T-helper 2 cell treated with Interferon-gamma antibody and Interleukin-4, amounts not matched to agents 100 ng/mL and 5 ng/mL, for 36 hours (primary cell): Measurements from ENCODE around the gene CDC34. TPM values are rescaled to one million over a fixed set of nuclear protein-coding genes. Genes with fewer than 3 reads are reported as not detected.

Experiments
- intact Hi-C: fragments of 100-400 bp; cut with micrococcal nuclease; formaldehyde crosslinking; loops from one replicate; pipeline ENCODE4 v1.15.1; 2023
- total RNA-seq: library from RNA; stranded (reverse); gene quantifications from 2 replicates; pipeline ENCODE4 v1.2.3, GENCODE V29; 2022

Gene CDC34
- total RNA-seq, 1 donor from 2014 or later, result 43.5 TPM

DNA sequence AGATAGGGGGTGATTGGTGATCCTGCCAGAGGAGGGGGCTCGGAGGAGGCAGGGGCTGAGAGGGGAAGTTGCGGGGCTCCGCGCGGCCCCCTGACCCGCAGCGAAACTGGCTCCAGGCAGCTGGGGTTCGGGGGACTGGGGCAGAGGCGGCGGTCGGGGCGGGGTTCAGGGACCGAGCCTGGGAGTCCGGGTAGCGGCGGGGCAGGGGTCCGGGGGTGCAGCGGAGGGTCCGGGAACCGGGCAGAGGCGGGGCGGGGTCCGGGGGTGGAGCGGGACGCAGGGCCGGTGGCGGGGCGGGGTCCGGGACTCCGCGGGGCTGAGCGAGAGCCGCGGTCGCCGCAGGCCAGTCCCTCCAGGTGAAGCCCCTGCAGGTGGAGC lies 34.1 kb upstream of the CDC34 start:
- intact Hi-C loops, result no loop called here

DNA sequence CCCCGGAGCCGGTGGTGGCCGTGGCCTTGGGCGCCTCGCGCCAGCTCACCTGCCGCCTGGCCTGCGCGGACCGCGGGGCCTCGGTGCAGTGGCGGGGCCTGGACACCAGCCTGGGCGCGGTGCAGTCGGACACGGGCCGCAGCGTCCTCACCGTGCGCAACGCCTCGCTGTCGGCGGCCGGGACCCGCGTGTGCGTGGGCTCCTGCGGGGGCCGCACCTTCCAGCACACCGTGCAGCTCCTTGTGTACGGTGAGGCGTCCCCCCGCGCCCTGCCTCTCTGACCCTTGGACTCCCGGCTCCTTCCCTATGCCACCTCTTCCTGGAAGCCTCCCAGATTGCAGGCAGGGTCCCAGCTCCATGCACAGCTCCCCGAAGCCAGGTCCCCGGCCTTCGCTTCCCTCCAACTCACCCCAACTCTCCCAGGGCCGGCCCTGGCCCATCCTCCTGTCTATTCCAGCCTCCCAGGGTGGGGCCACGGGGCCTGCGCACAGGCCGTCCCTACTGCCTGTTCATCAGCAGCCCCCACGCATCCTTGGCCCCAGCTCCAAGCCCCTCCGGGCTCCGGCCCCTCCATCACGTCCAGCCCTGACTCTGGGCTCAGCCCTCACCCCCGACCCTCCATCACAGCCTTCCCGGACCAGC lies 33.6 kb upstream of the CDC34 start:
- intact Hi-C loops, result no loop called here

DNA sequence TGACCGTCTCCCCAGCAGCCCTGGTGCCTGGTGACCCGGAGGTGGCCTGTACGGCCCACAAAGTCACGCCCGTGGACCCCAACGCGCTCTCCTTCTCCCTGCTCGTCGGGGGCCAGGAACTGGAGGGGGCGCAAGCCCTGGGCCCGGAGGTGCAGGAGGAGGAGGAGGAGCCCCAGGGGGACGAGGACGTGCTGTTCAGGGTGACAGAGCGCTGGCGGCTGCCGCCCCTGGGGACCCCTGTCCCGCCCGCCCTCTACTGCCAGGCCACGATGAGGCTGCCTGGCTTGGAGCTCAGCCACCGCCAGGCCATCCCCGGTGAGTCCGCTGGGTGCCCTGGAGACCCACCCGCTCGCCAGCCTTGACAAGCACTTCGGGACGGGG lies 33.1 kb upstream of the CDC34 start:
- intact Hi-C loops, result no loop called here

DNA sequence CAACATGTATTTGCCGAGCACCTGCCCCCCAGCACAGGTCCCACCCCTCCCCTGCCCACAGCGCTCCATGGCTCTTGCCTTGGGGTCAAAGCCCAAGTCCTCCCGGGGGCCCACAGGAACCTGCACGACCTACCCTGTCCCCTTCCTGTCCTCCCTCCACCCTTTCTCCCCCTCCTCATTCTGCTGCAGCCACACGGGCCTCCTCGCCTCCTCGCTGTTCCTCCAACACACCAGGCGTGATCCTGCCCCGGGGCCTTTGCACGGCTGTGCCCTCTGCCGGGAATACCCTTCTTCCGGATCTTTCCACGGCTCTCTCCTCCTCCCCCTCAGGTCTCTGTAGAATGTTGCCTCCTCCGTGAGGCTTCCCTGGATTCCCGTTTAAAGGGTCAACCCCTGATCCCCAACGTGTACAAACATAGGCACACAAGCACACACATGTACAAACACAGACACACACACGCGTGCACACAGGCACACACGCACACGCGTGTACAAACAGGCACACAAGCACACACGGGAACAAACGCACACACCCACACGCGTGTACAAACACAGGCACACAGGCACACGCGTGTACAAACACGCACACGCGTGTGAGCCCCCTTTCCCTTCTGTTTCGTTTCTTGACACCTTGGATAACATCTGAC lies 32.5 kb upstream of the CDC34 start:
- intact Hi-C loops, result no loop called here

DNA sequence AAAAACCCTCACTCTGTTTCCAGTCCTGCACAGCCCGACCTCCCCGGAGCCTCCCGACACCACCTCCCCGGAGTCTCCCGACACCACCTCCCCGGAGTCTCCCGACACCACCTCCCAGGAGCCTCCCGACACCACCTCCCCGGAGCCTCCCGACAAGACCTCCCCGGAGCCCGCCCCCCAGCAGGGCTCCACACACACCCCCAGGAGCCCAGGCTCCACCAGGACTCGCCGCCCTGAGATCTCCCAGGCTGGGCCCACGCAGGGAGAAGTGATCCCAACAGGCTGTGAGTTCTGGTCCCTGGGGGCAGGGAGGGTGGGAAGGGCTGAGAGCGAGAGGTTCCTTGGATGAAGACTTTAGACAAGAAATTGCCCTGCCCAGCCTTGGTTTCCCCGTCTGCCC lies 29.9 kb upstream of the CDC34 start:
- intact Hi-C loops, result no loop called here

DNA sequence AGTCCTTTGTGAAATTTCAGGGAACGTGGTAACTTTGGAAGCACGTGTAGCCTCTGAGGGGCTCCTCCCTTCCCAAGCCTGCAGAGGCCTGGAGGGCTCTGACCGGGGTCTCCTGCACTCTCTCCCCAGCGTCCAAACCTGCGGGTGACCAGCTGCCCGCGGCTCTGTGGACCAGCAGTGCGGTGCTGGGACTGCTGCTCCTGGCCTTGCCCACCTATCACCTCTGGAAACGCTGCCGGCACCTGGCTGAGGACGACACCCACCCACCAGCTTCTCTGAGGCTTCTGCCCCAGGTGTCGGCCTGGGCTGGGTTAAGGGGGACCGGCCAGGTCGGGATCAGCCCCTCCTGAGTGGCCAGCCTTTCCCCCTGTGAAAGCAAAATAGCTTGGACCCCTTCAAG lies 26.9 kb upstream of the CDC34 start:
- intact Hi-C loops, result no loop called here

DNA sequence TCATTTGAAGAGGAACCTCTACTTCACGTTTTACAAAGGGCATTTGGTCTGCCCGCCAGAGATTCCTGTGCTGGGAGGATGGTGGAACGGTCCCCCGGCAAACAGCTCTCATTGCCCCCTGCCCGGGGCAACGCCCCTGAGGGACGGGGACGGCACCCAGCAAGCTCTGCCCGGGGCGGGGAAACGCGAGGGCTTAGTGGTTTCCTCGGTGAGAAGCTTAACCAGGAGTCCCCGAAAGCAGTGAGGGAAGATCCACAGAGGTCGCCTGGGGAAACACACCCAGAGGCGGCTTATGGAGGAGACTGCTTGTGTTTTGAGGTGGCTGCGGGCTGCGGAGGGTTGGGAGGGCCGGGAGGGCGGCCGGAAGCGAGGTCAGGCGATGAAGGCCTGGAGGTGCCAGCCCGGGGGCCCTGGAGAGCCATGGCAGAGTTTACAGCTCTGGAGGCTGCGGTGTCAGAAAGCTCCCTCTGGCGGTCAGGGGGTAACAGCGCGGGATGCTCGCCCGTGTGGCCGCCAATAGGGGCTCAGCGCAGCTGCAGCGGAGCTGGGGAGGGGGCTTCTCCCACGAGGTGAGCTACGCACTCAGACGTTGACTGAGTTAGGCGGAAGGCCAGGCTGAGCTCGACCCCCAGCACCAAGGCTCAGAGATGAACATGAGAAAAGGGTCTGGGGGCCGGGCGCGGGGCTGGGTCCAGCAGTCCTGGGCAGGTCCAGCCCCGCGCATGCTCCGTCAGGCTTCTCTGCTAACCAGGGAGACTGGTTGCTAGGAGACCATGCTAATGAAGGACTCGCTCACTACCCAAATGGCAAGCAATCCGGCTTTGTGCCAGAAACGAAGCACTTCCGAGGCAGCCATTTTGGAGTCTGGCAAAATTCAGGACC lies 24.9 kb upstream of the CDC34 start:
- intact Hi-C loops, result loop anchor here (1.0 to 2.0 kb wide), 3 partner anchors 17 to 162 kb away; partner anchors contain the start of genes MIER2 and POLRMT

DNA sequence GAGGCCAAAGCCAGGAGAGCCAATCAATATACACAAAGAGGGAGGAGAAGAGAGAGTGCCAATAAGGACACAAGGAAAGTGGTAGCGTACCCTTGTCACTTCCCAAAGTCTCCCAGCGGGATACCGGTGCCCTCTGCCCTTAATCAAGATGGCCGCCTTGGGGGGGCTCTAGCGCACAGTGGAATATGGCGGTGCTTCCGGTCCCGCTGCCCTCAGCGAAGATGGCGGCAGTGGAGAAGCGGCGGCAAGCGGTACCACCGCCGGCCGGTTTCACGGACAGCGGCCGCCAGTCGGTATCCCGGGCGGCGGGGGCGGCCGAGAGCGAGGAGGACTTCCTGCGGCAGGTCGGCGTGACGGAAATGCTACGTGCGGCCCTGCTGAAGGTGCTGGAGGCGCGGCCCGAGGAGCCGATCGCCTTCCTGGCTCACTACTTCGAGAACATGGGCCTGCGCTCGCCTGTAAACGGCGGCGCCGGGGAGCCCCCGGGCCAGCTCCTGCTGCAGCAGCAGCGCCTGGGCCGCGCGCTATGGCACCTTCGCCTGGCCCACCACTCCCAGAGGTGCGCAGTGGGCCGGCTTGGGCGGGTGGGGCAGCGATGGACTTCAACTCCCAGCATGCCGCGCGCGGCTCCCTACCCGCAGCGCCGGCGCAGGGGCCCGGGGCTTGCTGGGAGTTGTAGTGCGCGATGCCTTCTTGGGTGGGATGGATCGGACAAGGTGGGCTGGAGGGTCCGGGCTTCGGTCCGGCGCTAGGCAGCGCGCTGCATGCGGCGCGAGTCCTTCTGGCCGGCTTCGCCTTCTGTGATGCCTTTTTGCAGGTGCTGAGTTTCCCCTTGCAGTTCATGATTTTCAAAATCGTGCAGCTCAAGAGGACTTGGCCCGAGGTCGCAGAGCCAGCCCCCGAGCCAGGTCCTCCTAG lies 24.0 kb upstream of the CDC34 start, which contains the start of gene TPGS1:
TSS of gene TPGS1 (plus strand) at position 212 of the 918 bp plus-strand sequence. CDS start at position 222, 10 bp downstream.
- intact Hi-C loops, result loop anchor here (1.0 to 2.0 kb wide), 2 partner anchors 126 to 163 kb away; partner anchors contain the start of genes MIER2 and POLRMT

DNA sequence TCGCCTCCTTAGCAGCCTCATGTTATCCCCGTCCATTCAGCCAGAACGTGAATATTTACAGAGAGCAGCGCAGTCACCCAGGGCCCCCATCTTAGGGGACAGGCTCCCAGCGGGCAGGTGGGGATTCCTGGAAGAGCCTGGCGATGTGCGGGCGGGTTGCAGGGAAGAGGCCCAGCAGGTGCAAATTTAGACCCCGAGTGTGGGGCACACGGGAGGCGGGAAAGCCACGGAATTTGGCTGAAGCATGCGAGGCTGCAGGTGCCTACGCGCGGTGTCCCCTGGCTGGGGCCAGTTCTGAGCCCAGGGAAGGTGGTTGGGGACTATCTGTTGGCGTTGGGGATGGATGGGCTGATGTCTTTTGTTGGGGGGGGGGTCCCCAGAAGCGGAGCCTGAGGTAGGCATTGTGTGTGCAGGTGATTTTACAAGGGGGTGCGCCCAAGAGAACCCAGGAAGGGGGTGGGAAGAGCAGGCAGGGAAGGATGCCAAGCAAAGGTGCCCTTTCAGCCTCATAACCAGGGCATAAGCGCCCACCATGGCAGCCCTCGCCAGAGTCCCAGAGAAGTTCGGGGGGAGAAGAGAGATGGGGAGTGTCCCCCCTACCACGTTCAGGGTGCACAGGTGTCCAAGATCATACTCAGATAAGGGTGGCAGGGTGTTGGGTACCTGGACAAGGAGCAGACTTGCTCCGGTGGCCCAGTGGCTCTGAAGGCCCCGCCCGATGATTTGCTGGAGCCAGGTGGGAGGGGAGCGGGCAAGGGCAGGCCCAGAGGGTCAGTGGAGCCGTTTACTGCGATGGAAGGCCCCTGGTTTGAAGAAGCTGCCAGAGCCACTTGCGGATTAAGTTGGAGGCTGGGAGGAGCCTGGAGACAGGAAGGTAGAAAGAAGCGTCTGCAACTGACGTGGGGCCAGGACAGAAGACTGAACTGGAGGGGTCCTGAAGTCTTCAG lies 23.1 kb upstream of the CDC34 start:
- intact Hi-C loops, result no loop called here

DNA sequence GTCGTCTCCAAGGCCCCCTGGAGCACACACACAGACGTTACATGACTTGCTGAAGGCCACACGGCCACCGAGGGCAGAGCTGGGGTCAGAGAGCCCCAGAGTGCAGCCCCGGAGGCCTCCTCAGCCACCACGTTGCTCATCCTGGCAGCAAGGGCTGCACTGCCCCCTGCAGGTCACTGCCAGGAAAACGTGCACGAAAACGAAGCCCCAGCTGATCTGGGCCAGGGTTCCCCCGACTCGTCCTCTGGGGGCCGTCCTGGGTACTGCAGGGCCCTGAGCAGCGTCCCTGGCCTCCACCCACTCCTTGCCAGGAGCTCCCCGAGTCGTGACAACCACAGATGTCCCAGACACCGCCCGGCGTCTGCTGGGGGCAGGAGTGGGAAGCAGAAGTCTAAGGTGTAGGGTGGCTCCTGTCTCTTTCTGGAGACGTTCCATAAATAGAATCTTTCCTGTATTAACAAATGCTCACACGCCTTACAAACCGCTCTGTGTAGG lies 20.9 kb upstream of the CDC34 start:
- intact Hi-C loops, result loop anchor here (1.0 to 2.0 kb wide), 3 partner anchors 21 to 152 kb away; partner anchors contain the start of genes BSG, CDC34 and RNF126

DNA sequence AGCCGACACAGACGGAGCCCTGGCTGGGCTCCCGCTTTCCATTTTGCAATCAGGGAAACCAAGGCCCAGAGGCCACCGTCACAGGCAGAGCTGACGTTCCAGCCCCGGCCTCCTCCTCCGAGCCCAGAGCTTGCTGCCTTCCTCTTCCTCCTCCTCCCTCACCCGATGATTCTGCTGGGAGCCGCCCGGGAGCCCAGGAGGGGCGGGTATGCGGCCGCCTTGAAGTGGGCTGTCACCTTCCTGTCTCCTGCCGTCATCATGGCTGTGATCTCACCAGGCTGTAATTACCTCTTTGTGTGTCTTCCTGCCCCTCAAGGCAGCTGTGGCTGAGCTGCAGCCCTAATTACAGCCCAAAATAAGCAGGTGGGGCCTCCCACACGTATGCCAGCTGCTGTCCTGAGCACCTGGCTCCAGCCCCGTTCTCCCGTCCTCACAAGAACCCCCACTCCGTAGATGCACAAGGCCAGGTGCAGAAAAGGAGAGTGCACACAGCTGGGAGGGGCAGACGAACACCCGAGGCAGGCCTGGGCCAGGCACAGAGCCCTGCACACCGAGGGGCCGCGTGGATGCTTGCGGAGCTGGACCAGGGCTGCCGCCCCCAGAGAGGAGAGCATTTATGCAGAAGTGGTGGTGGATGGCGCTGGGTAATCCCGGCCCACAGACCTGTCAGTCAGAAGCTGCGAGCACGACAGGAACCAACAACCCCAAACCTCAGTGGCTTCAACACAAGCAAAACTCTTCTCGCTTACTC lies 20.3 kb upstream of the CDC34 start:
- intact Hi-C loops, result loop anchor here (1.0 to 2.0 kb wide), 3 partner anchors 20 to 152 kb away; partner anchors contain the start of genes BSG, CDC34 and RNF126

DNA sequence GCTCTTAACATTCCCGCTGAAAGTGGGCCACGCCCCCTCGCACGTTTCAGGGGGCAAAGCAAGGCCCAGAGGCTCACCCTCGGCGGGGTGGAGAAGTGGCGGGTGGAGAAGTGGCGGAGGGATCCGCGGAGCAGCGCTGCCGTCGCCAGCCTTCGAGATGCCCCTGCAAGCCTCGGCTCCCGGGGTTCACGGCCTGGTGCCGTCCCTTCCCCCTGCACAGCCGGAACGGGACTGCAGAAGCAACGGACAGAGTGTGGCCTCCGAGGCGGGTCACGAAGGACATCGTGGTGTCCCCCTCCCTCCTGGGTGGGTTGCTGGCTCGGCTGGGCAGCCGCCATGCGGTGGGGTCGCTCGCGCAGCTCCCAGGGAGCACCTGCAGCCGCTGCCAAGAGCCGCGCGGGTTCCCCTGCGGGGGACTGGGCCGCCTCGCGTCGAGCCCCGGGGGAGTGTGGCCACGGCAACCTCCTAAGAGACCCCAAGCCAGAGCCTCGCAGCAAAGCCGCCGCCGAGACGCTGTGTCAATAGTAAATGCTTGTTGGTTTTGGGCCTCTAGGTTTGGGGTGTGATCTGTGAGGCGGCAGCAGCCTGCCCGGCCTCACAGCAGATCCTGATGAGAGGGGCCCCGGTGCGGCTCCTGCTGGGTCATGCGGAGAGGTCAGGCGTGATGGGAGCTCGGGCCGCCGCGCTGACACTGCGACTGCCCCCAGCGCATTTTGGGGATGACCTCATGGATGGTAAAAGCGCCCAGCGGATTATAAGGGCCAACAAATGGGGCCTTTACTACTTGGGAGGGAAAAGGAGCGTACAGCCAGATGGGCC lies 18.8 kb upstream of the CDC34 start:
- intact Hi-C loops, result no loop called here

DNA sequence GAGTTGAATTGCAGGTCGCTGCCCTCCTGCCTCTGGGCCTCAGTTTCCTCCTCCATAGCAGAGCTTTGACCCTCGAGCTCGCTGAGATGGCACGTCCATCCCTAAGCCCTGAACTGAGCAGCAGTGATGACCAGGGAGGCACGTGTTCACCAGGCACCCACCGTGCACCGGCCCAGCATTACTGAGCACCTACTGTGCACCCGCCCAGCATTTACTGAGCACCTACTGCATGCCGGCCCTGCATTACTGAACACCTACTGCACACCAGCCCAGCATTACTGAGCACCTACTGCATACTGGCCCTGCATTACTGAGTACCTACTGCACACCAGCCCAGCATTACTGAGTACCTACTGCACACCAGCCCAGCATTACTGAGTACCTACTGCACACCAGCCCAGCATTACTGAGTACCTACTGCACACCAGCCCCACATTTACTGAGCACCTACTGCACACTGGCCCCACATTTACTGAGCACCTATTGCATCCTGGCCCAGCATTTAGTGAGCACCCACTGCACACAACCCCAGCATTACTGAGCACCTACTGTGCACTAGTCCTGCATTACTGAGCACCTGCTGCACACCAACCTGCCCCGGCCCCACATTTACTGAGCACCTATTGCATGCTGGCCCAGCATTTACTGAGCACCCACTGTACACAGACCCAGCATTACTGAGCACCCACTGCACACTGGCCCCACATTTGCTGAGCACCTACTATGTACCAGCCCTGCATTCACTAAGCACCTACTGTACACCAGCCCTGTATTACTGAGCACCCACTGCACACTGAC lies 18.0 kb upstream of the CDC34 start:
- intact Hi-C loops, result no loop called here

DNA sequence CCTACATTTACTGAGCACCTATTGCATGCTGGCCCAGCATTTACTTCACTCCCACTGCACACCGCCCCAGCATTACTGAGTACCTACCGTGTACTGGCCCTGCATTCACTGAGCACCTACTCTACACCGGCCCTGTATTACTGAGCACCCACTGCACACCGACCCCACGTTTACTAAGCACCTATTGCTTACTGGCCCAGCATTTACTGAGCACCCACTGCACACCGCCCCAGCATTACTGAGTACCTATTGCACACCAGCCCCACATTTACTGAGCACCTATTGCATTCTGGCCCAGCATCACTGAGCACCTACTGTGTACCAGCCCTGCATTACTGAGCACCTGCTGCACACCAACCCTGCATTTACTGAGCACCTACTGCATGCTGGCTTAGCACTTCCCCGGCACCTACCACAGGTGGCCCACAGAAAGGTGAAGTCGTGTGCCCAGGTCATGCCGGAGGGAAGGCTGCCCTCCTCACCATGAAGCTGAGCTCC lies 17.3 kb upstream of the CDC34 start:
- intact Hi-C loops, result no loop called here

DNA sequence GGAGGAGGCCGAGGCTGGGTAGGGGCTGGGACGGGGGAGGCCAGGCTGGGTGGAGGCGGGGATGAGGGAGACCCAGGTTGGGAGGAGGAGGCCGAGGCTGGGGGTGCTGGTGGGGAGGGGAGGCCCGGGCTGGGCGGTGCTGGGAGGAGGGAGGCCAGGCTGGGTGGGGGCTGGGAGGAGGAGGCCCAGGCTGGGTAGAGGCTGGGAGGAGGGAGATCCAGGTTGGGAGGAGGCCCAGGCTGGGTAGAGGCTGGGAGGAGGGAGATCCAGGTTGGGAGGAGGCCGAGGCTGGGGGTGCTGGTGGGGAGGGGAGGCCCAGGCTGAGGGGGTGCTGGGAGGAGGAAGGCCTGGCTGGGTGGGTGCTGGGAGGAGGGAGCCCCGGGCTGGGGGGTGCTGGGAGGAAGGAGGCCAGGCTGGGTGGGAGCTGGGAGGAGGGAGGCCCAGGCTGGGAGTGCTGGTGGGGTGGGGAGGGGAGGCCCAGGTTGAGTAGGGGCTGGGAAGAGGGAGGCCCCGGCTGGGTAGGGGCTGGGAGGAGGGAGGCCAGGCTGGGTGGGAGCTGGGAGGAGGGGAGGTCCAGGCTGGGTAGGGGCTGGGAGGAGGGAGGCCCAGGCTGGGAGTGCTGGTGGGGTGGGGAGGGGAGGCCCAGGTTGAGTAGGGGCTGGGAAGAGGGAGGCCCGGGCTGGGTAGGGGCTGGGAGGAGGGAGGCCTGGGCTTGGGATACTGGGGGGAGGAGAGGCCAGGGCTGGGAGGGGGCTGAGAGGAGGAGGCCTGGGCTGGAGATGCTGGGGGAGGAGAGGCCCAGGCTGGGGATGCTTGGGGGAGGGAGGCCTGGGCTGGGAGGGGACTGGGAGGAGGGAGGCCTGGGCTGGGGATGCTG lies 13.6 kb upstream of the CDC34 start:
- intact Hi-C loops, result no loop called here
